ENCODE measurements around the gene RREB1.

Gene RREB1

DNA sequence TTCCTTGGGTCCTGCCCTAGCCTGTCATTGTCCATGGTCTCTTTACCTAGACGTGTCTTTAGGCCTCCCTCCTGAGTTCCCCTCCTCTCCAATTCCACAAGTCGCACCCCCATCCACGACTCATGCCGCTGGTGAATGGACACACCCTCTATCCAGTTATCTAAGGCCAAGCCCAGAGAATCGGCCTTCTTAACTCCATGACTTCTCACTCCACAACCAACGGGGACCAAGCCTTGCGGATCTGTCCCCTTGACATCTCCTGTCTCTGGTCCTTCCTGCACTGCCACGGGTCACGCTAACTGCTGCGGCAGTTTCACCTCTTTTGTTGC, 7.0 kb upstream of the RREB1 start:
- DNase-seq, result no peak

DNA sequence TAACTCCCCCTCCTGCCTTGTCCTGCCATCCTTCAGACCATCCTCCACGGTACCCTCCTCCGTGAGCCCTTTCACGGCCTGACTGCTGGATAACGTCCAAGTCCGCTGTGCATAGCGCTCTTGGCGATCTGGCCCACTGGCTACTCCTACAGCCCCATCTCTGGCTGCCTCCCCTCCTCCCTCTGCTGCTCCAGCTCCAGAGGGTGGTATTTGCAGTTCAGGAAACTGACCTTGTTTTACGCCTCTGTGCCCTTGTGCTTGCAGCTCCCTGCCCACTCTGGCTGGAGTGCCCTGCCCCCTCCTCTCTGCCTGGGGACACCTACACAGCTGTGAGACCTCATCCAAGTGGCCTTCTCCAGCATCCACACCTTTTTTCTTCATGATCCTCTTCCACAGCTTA, 6.5 kb upstream of the RREB1 start:
- DNase-seq, result no peak

DNA sequence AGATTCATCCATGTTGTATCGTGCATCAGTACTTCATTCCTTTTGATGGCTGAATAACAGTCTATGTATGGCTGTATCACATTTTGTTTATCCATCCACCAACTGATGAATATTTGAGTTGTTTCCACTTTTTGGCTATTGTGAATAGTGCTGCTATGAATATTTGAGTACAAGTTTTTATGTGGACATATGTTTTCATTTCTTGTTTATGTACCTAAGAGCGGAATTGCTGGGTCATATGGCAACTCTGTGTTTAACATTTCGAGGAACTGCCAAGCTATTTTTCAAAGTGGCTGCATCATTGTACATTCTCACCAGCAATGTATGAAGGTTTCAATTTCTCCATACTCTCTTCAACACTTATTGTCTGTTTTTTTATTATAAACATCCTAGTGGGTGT, 3.0 kb upstream of the RREB1 start:
- no peak for DNase-seq

DNA sequence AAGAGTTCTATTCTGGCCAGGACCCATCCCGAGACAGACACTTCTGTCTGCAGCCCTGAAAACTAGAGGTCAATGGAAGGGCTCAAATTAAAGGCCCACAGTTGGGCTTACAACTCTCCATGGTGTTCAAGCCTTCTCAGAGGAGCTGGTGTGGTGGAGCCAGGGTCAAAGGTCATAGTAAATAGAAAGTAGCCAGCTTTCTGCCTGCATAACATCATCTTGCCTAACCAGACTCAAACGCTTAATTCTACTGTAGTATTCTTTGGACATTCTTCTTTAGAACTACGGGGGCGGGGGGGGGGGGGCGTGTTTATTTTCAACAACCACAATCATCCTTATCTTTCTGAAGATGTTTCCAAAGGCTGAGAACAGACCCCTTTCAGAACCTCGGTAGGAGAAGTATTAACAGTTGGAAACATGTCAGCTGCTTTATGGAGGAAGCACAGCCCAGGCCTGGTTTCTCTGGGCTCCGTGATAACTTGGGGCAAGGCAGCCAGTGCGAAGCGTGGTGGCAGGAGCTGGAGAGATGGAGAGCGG, 1.5 kb upstream of the RREB1 start:
- no peak for DNase-seq

DNA sequence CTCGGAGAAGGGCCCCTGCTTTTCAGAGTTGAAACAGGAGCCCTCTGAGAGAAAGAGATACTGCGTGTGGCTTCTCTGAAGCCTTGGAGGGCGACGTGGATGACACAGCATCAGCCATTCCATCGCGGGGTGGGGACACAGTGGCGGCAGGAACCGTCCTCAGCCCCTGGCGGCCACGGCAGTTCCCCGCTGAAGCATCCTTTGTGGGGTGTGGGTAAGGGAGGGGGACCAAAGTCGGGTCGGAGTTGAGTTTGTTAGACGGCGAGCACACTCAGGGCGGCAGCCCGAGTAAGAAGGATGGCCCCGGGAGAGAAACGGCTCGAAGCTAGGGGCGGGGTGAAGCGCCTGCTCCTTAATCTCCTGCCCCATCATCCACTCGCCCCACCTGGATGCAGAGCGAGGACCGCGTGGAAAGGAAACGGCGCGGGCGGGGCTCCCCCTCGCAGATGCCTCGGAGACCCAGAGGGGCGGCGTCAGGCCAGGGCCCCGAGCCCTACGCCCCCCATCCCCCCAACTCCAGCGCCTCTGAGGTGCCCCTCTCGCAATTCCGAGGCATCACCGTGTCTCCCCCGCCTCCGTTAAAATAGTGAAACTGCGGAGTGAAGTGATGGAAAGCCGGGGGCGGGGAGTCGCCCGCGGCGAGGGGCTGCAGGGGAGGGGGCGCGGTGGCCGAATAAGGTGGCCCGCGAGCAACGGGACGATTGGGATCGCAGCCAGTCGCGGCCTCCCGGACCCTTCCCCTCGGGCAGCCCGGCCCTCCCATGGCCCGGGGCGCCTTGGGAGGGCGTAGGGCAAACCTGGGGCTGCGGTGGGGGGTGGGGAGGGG, 796 bp upstream of the RREB1 start:
- DNase-seq, result peak; percentile 18

DNA sequence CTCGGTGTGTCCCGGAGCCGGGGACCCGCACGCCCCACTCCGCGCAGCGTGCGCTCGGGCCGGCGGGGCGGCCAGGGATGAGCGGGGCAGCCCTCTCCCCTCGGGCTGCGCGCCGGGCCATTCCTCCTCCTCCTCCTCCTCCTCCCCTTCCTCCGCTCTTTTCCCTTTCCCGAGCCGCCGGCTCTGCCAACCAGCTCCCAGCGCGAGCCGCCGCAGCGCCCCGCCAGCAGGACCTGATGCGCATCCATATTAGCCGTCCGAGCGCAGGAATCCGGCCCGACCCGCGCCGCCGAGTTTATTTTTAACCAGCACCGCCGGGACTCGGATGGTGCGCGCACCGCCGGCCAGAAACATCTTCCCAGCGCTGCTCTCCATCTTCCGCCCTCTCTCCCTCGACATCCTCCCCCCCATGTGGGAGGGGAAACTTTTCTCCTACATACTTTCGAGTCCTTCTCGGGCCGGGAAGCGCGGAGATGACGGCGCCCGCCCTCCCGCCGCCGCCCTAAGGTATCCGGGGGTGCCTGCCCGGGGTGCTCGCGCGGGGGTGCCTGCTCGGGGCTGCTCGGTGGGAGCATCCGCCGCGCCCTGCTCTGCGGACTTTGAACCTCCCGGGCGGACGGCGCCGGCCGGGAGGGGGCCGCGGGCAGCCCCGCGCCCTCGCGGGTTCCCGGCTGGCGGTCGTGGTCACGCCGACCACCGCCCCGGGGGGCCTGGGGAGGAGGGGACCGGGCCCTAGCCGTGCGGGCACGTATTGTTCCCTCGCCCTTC, 619 bp downstream of the RREB1 start:
- peak; percentile 40 for DNase-seq

DNA sequence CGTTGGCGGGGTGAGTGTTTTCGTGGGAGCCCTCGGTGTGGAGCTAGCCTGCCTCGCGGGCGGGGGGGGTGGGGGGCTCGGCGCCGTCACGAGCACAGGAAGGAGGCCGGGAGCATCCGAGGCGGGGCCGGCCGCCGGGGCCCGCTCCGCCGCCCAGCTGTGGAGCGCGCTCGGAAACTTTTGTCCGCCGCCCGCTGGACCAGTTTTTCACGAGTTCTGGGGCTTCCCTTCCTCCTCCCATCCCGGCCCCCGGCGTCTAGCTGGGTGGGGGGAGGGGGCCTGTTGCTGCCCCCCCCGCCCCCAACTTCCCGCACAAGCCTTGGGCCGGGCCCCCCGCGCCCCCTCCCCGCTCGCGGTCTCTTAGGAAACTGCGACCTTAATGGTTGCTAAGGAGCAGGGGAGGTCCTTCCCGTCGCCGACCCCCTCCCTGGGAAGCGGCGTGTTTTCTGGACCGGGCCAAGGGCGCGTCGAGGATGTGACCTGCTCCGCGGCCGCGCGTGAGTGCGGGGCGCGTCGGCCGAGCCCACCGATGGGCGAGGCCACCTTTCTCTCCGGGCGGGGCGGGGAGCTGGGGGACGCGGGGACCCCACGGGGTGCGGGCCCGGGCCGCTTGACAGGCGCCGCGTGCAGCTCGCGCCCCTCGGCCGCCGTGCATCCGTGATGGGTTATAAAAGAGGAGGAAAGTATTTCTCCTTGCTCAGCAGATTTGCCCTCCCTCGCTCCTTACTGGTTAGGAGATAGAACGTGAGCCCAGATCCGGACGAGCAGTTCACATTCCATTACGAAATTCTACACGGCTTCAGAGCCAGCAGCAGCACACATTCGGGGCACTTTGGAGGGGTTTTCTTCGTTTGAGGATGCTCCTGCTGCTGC, 1.4 kb downstream of the RREB1 start:
- DNase-seq, result peak; percentile 35

DNA sequence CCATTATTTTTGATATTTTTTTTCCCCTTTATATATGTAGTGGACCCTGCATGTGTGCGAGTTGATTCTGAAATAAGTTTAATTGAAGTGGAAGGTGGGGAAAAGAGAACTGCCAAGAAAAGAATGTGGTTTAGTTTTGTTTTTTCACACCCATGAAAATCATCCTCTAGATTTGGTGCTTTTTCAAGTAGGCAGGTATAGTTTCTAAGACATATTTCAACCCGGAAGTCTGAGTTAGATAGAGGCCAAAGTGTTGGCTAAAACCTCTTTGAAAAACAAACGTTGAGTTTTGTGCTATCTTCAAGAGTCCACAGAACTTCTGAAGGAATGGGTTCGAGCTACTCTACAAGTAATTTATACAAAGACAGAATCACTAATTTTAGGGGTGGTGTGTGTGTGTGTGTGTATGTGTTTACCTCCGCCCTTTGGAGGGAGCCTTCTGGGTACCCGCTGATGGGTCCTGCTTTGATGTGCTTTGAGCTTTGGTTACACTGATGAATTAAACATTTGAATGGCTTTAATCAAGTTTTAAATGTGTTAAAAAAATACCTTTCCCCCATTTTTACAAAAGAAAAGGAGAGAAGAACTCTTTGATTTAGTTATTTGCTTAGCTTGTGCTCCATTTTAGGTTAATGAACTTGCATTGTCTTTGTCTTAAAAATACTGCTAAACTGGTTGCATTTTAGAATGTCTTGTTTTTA, 2.5 kb downstream of the RREB1 start:
- no peak for DNase-seq

DNA sequence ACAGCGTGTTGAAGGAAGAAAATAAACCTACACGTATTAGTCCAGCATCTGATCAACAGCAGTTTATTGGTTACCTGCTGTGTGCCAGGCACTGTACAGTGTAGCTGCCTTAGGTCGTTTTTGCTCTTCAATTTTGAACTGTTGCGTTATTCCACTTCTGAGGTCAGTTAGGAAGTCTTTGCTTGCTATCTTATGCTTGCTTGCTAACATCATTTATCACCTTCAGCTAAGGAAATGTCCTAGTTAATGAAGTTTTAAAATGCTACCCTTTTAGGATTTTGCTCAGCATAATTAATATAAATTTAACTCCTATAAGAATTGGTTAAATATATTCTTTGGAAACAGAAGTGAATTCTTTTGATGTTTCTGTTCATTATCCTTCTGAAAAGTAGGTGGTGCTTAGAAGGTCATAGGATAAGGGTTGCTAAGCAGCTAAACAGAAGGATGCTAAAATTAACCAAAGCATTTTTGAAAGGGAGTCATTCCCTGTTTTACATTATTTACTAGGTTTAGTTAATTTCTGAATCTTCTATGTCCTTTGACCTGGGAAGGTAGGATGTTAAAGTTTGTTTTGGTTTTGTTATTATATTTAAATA, 3.4 kb downstream of the RREB1 start:
- DNase-seq, result no peak

DNA sequence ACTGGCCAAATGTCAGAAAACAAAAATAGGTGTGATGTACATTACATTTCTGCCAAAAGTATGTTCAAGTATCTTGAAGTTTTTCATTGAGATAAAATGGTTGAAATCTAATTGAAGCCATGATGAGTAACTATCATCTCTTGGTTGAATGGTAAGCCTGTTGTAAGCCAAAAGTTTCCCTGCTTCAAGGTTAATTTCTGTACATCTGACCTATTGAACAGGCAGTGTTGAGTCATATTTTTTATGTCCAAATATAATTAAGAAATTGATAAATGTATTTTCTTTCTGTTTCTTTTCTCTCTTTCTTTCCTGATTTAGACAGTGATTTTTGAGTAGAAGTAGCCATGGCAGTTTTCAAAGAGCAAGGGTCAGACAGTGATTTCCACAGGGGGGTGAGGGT, 4.4 kb downstream of the RREB1 start:
- DNase-seq, result no peak

DNA sequence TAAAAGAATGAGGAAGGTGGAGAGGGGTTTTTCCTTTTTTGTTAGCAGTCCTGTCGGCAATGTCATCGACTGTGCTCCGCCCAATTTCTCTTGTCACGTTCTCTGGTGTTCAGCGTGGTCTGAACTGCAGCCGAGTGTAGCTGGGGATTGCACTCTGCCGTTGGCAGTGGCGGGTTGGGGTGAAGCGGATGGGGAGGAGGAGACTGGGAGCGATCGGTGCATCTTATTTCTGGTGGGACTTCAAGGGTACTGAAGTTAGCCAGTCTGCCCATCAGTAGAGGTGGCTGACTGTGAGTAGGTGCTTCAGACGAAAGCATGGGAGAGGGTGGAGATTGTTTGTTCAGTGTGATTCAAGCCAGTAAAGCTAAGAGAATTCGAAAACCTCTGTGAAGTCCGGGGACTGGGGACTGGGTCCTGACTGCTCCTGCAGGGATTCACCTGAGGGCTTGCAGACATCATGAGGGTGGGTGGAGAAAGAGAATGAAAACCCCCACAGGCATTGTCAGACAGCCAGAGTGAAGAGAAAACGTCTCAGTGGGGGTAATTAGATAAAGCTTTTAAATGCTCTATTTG, 5.1 kb downstream of the RREB1 start:
- DNase-seq, result no peak

DNA sequence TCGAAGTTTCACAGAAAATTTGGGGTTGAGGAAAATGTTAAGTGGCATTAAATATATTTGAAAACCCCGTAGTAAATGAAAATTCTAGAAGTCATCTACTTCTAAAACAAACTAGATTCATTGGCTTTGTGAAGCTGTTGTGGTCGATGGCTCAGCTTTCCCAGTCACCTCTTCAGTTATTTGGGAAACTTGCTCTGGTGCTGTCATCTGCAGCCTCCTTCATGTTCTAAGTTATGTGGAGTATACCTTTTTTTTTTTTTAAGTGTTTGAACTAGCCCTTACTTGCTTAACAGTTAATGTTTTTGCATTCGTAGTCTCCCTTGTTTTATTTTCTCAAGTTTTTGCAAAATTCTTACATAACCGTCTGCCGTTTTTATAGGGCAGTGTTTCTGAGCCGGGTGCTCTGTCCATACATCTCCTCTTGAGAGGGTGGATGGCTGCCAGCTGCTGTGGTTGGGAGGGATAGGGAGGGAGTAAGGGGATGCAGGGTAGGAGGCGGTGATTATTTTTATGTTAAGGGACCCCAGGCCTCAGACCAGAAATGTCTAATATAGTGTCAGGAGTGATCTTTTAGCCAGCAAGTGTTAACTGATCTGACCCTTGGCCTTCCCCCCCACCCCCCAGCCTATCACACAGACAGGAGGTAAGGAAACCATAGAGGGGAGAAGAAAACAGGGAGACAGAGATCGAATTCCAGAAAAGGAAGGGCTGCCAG, 7.1 kb downstream of the RREB1 start:
- no peak for DNase-seq

DNA sequence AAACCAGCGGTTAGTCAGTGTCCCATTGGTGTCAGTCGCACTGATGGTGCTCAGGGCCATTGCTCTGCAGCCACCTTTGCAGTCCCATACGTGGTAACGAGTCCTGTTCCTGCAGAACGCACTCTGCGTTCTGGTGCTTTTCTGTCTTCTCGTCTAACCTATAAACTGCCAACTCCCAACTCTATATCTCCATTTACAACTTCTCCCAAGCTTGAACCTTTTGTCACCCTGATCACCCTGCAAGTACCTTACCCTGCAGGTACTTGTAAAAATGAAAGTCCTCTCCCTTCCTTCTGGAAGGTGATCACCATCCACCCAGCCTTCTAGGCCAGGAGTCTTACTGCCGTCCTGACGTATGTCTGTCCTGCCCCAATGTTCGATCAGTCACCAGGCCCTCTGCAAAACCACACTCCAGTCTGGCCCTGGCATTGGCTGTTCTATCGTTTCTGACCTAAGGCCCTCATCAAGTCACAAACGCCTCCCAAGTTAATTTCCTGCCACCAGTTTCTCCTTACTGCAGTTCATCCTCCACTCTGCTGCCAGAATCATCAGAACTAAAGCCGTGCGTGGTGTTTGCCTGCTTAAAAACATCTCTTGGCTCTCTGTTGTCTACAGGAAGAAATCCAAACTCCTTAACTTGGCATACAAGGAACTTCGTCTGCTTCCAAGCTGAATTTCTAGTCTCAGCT, 7.9 kb downstream of the RREB1 start:
- DNase-seq, result no peak

DNA sequence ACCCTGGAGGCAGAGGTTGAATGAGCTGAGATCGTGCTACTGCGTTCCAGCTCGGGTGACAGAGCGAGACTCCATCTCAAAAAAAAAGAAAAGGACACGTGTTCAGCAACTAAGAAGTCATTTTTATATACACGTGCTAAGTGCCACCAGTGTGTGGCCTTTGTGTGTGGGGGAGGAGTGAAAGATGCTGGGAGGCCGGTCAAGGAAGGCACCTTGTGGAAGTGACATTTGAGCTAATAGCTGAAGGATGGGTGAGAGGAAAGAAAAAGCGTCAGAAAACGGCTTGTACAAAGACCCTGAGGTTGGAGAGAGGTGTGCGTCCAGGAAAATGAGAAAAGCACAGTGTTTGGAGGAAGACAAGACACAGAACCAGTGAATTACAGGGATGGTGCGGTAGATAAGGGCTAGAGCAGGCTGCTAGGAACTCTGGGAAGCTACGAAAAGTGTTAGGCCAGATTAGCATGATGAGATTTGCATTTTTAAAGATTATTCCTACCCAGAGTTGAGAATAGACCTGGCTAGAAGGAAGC, 11.6 kb downstream of the RREB1 start:
- no peak for DNase-seq

DNA sequence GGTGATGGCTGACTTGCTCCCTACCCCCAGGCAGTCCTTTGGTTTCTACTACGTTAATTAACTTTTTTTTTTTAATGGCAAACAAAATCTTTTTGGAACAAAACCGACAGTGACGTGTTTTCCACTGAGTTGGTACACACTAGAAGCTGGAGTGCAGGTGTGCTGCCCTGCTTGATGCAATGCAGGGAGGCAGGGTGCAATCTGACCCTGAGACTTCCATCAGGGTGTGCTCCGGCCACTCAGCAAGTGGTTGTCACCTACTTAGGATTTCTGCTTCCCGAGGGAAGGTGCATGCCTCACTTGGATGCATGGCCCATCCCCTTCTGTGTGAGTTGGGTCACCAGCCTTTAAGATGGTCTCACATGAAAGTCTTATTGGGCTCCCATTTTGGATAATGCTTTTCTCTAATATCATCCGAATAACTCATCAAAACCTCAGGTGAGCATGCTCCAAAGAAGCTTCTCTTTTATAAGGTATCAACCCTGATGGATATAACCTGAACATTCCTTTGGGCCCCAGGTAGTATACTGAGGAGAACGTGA, 14.0 kb downstream of the RREB1 start:
- DNase-seq, result no peak

DNA sequence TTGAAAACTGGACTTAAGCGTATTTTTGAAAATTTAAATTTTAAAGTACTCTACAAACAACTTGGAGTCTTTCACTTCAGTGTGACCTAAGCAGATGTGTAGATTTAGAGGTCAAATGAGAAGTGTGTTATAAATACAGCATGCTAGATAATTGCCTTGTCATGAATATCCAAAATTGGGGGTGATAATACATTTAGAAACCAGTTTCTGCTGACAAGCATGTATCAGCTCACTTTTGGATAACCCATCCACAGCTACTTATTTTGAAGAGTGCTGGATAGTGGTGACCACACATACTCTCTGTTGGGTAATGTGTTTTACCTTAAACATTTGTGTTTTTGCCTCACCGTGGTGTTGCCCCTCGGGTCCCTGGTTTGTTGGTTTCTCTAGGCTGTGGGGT, 14.9 kb downstream of the RREB1 start:
- no peak for DNase-seq

DNA sequence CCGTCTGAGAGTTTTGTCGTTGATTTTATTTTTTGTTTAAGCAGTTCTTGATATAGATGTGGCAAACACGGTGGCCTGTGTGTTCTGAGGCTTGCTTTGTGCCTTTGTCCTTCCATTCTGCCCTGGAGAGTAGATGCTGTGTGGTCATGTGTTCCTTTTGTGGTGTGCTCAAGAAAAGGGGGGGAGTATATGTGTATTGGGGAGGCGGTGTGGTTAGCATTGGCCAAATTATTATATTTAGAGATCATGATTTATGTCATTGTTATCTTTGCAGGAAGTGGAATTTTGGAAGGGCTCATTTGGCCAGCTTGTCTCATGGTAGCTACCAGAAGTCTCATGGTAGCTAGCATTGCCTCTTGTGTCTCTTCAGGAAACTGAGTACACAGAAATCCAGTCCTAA, 16.4 kb downstream of the RREB1 start:
- no peak for DNase-seq

DNA sequence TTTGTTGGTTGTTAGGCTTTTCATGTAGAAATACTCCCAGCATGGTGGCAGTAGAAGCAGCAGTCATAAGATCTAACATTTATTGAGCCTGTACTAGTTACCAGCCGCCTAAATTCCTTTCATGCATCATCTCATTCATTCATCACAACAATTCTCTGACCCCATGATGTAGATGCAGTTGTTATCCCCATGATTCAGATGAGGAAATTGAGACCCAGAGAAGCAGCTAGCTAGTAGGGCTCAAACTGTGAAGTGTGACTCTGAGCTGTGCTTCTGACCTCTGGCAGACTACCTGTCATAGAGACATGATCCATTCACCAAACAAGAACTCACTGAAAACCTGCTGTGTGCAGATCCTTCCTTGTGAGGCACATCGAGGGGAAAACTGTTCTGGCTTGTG, 16.9 kb downstream of the RREB1 start:
- no peak for DNase-seq

DNA sequence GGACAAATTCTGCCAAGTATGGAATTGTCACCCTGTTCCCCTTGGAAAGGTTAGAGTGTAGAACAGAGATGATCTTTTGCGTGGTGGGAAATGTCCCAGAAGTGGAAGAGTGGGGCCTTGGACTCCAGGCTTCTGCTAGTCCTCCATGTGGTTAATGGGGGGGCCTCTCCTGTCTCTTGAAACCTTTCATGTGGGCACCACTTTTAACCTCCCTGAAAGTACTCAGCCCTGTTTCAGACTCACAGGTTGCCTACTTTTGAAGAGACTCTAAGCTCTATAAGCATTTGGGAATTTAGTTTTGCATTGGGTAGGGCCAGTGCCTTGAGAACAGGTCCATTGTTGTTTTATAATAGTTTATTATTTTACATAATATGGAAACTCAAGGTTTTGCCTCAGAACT, 17.5 kb downstream of the RREB1 start:
- DNase-seq, result no peak

DNA sequence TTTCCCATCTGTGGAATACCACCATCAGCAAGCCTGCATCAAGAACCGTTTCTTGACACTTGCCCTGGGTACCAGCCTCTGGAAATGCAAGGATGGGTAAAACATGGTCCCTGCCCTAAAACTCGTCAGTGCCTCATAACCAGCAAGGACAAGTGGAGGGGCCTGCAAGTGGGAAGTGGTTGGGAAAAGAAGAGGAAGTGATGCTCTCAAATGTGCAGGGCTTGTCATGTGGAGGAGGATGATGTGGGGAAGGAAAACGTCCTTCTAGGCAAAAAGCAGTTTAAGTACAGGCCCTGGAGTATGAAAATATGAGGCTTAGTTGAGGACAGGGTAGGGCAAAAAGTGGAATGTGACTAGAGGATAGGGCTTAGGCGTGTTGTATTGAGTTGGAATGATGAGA, 19.0 kb downstream of the RREB1 start:
- no peak for DNase-seq

Measured in NCI-H2171 treated with DMSO at 0.1 percent for 48 hours (cell line).